ENCODE measurements around the gene CPTP. TPM values are rescaled to one million over a fixed set of nuclear protein-coding genes. Genes with fewer than 3 reads are reported as not detected.

The CPTP gene
- total and polyA plus RNA-seq, 10 of the 15 experiments (the other 5 are each of a cell fraction or from before 2014, with no cell fraction given) = 0.06 to 24.3 (median 10.0) TPM

- TF ChIP-seq E2F4 (IDR thresholded peaks at IDR 0.05; ENCODE audit: low read depth, low read length) (no peak), SRF (IDR thresholded peaks at IDR 0.05; ENCODE audit: low read depth in 2 of 2, low read length in 2 of 2) (no peak), ZNF687 (IDR thresholded peaks at IDR 0.05) (no peak), PKNOX1 (IDR thresholded peaks at IDR 0.05) (no peak), HDGF (IDR thresholded peaks at IDR 0.05) (no peak), RAD51 (IDR thresholded peaks at IDR 0.05) (no peak), PML (IDR thresholded peaks at IDR 0.05; ENCODE audit: low read length) (no peak), NKRF (conservative IDR thresholded peaks at IDR 0.05) (no peak), ELK1 (IDR thresholded peaks at IDR 0.05; ENCODE audit: low read depth, low read length) (no peak), FOS (IDR thresholded peaks at IDR 0.05; ENCODE audit: borderline replicate concordance, extremely low read depth, insufficient read length) (no peak)
Observed at GRCh38 chr1:1282998-1283397, 41.6 kb upstream of the CPTP start (continued).

All from GM12878 (cell line).